NCI-H146 treated with DMSO at 0.1 percent for 48 hours (cell line): ENCODE data around the gene ATRNL1.

Experiments
- DNase-seq: peaks from one replicate; lab custom pipeline; 2025; ENCODE audit not compliant: unreplicated experiment; lab: John Stamatoyannopoulos, UW

ATRNL1 gene

DNA sequence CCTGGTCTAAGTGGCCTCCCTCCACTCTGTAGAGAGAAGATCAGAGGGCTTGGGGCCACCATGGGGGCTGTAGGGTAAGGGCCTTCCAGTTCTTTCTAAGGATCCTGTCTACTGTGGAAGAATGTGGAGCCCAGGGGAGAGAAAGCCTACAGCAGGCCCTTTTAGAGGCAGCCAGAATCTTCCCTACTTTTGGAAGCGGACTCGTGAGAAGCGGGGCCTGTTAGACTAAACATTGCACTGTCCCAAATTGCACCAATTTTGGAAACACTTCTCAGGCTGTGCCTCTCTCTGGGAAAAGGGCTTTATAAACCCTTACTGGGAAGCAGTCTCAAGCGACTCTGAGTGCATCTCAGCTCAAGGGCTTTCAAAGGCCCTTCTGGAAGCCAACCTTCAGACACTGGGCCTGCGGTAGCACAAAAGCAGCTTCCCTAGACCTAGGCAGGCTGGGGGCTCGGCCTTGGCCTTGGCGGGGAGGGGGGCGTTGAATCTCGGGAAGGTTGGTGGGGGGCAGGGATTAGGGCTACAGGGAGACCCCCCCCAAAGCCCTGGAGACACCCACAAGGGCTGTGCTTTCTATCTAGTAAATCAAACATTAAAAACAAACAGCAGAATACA lies 881.8 kb downstream of the ATRNL1 start:
- DNase-seq, result no peak

DNA sequence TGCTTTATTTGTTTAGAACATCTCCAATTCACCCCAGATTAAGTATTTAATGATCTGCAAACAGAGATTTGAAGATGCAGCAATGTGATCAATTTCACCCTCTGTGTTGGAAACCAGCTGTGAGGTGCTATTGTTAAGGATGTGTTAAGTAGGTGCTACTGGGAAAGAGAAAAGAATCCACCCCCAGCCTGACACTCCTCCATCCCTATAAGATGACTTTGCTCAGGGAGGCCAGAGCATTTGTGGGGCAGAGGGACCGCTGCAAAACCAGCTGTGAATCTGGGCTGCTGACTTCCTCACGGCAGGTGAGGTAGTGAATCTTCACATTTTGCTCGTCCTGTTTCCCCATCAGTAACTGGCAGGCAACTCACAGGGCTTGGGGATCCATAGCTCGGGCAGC lies 882.3 kb downstream of the ATRNL1 start:
- no peak for DNase-seq

DNA sequence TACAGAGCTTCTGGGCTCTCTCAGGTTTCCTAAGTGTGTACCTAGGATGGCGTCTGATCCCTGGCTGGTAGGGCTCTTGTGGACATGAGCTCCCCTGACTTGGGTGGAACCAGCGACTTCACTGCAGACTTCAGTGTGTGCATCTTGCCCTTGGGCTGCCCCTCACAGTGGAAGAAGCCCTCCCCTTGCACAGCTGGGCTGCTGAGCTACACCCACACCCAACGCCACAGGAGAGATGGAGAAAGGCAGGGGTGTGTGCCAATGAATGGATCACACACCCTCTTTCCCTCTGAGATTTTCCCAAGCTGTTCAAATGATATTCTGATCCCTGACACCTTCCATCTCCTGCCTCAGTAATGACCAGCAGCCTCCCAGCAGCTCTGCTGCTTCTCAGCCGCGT lies 883.2 kb downstream of the ATRNL1 start:
- DNase-seq, result no peak

DNA sequence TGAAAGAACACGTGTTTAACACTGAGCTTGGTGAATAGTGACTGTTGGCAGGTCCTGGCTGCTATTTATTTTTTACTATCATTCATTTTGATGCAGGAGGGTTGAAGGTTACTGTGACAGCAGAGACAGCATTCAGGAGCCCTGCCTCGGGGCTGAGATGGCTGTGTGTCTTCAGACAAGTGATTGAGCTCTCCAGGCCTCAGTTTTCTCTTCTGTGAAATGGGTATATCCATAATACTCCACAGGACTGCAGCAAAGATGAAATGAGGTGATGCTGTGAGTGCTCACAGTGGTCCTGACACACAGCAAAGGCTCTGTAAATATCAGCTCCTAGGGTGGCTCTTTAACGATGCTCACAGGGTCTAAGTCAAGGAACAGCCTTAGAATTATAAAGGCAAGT lies 884.7 kb downstream of the ATRNL1 start:
- DNase-seq, result no peak

DNA sequence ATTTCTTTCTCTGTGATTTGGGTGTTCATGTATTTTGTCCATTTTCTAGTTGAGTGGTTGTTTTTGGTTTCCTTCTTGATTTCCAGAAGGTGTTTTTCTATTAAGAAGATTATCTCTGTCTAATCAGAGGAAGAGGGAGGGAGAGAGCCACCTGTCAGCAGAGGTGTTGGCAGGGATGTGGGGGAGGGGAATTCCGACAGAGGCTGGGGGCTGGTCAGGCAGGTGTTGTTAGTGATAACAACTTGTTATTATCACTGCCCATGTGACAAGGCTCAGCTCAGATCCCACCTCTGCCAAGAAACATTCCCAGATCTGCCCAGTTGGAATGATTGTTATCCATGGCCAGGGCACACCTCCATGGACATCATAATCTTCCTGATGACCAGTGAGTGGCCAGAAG lies 886.4 kb downstream of the ATRNL1 start:
- DNase-seq, result no peak

DNA sequence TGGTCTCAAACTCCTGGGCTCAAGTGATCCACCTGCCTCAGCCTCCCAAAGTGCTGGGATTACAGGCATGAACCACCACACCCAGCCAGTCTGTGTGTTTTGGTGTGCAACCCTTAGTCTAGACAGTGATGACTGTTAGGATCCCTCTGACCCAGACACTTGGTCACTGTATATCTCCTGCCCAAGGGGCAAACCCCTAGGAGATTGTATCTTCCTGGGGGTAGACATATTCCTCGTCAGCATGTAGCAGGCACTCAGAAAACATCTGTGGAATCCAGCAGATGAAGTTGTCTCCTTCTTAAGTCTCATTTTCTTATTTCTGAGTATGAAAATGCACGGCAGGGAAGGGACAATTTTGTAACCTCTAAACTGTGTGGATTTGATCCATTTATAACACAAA lies 887.3 kb downstream of the ATRNL1 start:
- no peak for DNase-seq

DNA sequence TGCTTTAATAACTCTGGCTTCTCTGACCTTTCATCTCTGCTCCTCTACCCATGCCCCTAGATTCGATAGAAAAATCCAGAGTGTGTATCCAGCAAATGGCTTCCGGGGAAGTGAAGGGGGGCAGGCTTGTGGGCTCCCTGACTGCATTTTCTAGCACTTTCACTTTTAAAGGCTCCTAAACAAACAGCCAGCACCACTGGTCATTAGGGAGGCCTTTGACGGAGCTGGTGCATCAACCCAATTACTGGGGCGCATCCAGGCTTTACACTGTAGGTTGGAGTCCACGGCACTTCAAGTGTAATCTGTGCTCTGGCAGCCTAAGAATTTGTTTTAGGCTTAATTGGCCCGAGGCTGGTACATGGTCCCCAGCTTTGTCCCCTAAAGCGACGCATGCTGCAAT lies 887.9 kb downstream of the ATRNL1 start:
- DNase-seq, result no peak

DNA sequence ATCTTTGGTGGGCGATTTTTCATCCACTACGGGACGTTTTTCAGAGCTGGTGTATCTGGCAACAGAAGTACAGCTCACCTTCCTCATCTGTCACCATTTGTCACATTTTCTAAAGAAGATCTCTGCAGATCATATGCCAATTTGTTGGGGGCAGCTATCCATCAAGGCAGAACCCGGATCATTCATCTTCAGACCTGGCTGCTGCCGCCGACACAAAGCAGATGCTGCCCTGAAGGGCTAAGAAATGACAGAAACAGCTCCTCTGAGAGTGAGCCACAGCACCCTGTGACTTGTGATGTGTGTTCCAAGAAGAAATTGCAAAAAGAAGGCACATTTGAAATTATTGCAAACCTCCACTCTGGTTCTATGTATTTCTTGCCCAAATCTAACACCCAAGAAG lies 888.9 kb downstream of the ATRNL1 start:
- DNase-seq, result no peak

DNA sequence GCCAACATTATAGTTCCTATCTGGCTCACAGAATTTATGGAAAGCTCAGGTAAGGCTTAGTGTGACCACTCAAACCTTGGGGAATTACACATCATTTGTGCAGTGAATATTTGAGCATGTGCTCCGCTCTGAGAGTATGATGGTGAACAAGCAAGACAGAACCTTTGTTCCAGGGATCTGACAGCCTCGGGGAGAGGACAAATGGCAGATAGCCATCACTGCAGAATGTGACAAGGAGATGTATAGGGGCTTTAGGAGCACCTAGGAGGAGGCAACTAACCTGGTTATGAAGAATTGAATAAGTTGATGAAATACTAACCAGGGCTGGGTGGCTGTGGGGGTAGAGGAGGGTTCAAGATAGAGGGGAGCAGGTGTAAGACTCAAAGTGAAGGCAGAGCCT lies 889.4 kb downstream of the ATRNL1 start:
- DNase-seq, result no peak

DNA sequence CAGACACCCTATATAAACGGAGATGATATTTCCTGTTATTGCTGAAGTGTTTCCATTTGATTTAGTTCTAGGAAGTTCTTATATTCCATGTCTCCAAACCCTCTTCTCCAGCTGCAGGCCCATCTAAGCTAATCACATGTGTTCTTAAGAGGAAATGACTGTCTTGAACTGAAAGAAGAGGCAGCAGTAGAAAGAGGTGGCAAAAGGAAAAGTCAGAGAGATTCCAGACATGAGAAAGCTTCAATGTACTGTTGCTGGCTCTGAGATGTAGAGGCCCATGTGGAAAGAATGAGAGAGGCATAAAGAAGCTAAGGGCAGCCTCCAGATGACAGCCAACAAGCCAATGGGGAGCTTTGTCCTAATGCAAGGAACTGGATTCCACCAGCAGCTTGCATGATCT lies 892.6 kb downstream of the ATRNL1 start:
- DNase-seq, result no peak

DNA sequence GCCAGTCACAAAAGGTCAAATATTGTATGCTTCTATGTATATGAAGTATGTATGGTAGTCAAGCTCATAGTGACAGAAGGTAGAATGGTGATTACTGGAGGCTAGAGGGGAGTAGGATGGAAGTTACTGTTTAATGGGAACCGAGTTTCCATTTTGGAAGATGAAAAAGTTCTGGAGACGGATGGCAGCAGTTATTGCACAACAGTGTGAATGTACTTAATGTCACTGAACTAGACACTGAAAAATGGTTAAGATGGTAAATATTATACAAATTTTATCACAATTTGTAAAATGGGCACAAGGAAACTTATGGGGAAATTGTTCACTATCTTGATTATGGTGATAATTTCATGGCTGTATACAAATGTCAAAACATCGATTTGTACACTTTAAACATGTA lies 895.2 kb downstream of the ATRNL1 start:
- no peak for DNase-seq

DNA sequence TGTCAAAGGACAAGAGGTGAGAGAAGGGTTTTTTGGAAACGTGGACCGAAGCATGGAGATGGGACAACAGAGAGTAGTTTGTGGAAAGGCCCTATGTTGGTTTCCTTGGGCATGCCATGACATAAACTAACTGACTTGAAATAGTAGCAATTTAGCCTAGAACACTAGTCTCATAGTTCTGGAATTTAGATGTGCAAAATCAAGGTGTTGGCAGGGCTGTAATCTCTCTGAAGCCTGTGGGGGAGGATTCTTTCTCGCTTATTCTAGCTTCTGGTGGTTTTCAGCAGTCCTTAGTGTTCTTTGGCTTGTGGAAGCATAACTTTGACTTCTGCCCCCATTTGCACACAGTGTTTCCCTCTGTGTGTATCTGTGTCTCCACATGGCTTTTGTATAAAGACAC lies 896.5 kb downstream of the ATRNL1 start:
- DNase-seq, result no peak

DNA sequence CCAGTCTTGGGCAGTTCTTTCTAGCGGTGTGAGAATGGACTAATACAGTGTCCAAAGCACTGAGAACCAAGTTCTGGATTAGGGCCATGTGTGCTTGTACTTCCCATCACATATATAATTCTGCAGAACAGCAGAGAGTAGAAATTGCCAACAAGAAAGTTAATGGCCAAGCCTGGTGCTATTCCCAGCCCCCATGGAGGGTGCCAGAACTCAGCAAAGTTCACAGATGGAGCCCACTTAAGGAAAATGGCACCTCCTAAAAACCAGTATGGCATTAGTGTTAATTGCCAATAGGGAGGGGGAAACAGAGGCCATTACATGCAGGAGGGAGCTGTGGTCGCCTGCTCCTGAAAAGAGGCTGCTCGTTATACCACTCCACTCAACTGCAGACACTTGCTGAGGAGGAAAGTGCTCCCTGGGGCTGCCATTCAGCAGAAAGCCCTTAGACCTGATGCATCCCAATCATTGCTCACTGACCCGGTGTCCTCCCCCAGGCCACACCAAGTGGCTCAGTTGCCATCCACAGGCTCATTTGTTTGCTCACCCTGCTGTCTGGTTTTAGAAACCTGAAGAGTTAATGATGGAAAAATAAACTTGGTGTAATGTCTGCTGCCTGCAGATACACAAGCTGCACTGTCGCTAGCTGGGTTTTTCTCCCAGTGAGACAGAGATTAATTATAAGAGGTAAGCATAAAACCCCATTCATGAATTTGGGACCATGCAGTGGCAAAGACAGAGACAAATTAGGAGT lies 899.2 kb downstream of the ATRNL1 start:
- no peak for DNase-seq

DNA sequence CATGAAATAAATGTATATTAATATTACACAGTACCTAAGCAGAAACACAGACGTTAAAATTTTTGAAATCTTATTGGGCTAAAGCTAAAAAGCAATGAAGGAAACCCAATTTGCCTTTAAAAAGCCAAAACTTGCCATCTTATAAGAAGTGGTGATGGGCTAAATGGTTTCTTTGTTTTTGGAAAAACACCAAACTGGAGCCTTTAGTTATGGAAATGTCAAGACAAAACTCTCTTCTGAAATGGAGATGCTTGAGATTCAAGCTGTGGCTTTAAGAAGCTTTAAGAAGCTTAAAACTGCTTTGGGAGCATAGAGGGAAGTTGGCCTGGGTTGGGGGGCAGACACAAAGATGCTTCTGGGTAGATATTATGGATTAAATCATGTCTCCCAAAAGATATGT lies 902.9 kb downstream of the ATRNL1 start:
- DNase-seq, result no peak

DNA sequence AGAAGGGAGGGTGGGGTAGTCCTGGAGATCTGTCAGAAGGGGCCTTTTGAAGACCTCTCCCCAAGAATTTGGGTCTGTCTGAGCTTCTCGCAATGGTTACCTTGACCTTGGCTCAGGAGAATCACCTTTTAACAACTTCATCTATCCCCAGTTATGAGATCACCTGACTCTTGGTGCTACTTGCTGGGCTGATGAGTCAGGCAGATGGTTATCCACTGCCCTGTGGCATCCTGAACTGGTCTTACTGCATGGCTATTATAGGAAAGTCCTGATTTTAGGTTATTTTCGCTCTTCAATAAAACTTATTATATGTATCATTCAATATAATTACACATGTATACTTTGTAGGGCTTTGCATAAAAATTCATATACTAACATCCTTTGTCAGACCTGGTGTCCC lies 905.1 kb downstream of the ATRNL1 start:
- DNase-seq, result no peak
